SK-N-SH (cell line): ENCODE results near the gene SLC25A26.

Experiments used
- EZH2phosphoT487 ChIP-seq: fragments of 200-600 bp; sonication (generic); IDR thresholded peaks from 2 replicates; pipeline ENCODE4 v1.6.1; 2017; ENCODE audit warnings: low read depth, mixed run types, mild to moderate bottlenecking, antibody characterized with exemption, moderate library complexity, borderline replicate concordance
- GABPA ChIP-seq: IDR thresholded peaks from 2 replicates; pipeline ENCODE4 v1.4.0; 2012; ENCODE audit warnings: low read depth, mild to moderate bottlenecking
- RFX5 ChIP-seq: IDR thresholded peaks from 2 replicates; pipeline ENCODE4 v1.6.1; 2012; ENCODE audit warnings: mild to moderate bottlenecking, improper control_type of control experiment, low read length
- TF ChIP-seq, protein P1 (sequence below): fragments of 200-600 bp; sonication (generic); IDR thresholded peaks from 2 replicates; pipeline ENCODE4 v1.6.1; 2017; ENCODE audit warnings: antibody characterized with exemption, mild to moderate bottlenecking, moderate library complexity
- TF ChIP-seq, protein P2 (sequence below): IDR thresholded peaks from 2 replicates; pipeline ENCODE4 v1.4.0; 2012; ENCODE audit warnings: low read depth, borderline replicate concordance

DNA sequence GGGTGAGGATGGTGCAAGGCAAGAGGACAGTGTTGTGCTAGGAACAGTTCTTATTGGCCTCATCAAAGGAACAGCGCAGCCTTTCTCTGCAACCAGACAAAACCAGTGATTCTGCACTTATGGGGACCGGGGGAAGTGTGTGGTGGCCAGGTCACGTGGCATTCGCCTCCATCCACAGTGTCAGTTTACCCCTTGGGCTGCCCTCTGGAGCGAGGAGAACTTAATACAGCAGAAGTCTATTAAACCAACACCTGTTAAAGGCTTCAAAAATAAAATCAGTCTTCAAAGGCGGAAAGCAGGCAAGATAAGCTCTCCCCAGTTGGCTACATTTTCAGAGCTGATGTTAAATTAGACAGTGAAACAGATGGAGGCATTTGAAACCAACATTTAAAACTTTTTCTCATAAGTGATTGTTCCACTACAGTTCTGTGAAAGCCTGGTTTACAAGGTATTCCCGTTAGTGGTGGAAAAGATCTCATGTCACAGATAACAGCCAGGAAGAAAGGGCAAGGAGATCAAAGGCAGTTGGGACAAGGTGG lies 204.8 kb downstream of the SLC25A26 start:
- TF ChIP-seq RFX5, result no peak
- TF ChIP-seq, protein P1, sequence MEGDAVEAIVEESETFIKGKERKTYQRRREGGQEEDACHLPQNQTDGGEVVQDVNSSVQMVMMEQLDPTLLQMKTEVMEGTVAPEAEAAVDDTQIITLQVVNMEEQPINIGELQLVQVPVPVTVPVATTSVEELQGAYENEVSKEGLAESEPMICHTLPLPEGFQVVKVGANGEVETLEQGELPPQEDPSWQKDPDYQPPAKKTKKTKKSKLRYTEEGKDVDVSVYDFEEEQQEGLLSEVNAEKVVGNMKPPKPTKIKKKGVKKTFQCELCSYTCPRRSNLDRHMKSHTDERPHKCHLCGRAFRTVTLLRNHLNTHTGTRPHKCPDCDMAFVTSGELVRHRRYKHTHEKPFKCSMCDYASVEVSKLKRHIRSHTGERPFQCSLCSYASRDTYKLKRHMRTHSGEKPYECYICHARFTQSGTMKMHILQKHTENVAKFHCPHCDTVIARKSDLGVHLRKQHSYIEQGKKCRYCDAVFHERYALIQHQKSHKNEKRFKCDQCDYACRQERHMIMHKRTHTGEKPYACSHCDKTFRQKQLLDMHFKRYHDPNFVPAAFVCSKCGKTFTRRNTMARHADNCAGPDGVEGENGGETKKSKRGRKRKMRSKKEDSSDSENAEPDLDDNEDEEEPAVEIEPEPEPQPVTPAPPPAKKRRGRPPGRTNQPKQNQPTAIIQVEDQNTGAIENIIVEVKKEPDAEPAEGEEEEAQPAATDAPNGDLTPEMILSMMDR, result no peak
- no peak for TF ChIP-seq GABPA
- TF ChIP-seq EZH2phosphoT487, result no peak
- TF ChIP-seq, protein P2, sequence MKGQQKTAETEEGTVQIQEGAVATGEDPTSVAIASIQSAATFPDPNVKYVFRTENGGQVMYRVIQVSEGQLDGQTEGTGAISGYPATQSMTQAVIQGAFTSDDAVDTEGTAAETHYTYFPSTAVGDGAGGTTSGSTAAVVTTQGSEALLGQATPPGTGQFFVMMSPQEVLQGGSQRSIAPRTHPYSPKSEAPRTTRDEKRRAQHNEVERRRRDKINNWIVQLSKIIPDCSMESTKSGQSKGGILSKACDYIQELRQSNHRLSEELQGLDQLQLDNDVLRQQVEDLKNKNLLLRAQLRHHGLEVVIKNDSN, result no peak
